Measurements from ENCODE around the gene MYG1.

MYG1 gene

GRCh38 chr12:53274445-53274844, 25.1 kb upstream of the MYG1 start:
- H3K9ac ChIP-seq (ENCODE audit: low read length): no peak overlapping the region
- H3K4me2 ChIP-seq (ENCODE audit: low read length): no peak overlapping the region
- H3K14ac ChIP-seq (ENCODE audit: low read length): no peak overlapping the region
- H3K36me3 ChIP-seq (ENCODE audit: control insufficient read depth in 1 of 2, insufficient read depth in 2 of 2, low read length in 2 of 2): peaks cover 48 to 53% of the 10 kb centered on the region in 2 experiments
- no peaks in the 10 kb centered on the region for H3K27me3 ChIP-seq (ENCODE audit: insufficient read depth, low read length)
- H3K18ac ChIP-seq (ENCODE audit: low read length): no peak overlapping the region
- H2BK5ac ChIP-seq (ENCODE audit: low read depth, low read length, poor library complexity): no peak overlapping the region
- no peak overlapping the region for H2AFZ ChIP-seq (ENCODE audit: insufficient read depth, low read length, poor library complexity)
- H3K27ac ChIP-seq (ENCODE audit: low read depth, low read length): no peak overlapping the region
- H3K4me1 ChIP-seq (ENCODE audit: control insufficient read depth in 1 of 2, insufficient read depth in 2 of 2, low read length in 2 of 2): peaks cover 6% of the 10 kb centered on the region in 2 experiments
- H2BK12ac ChIP-seq (ENCODE audit: low read length): no peak overlapping the region
- WGBS (ENCODE audit: extremely low coverage, insufficient coverage, insufficient read length): no CpG with 5 or more reads among the region's 5 CpGs
- H3K4ac ChIP-seq (ENCODE audit: low read depth, low read length): no peak overlapping the region
- no peak overlapping the region for H2AK5ac ChIP-seq (ENCODE audit: low read length)
- no peak overlapping the region for H3K23ac ChIP-seq (ENCODE audit: low read length)
- H4K8ac ChIP-seq (ENCODE audit: low read depth, low read length): no peak overlapping the region
- H3K79me1 ChIP-seq (ENCODE audit: low read length): no peaks in the 10 kb centered on the region
- no peak overlapping the region for H3K4me3 ChIP-seq (ENCODE audit: low read depth, low read length)
- H4K12ac ChIP-seq (ENCODE audit: low read depth, low read length): no peak overlapping the region
- no peak overlapping the region for H4K91ac ChIP-seq (ENCODE audit: low read depth, low read length)
- H3K79me2 ChIP-seq (ENCODE audit: control insufficient read depth, insufficient read depth, low read length, poor library complexity): no peaks in the 10 kb centered on the region
- no peaks in the 10 kb centered on the region for H3K9me3 ChIP-seq (ENCODE audit: insufficient read depth, low read depth, low read length)
- peak in 1 of 2 donors; percentile 82 for DNase-seq
- no peak overlapping the region for H2BK120ac ChIP-seq (ENCODE audit: insufficient read depth, low read length, poor library complexity)

- Histone ChIP-seq H4K91ac (ENCODE audit: low read depth, low read length) (no peak overlapping the region), H2AK5ac (ENCODE audit: low read length) (no peak overlapping the region), H4K8ac (ENCODE audit: low read depth, low read length) (no peak overlapping the region), H3K27me3 (ENCODE audit: insufficient read depth, low read length) (no peaks in the 10 kb centered on the region), H3K79me1 (ENCODE audit: low read length) (no peaks in the 10 kb centered on the region), H3K36me3 (ENCODE audit: control insufficient read depth in 1 of 2, insufficient read depth in 2 of 2, low read length in 2 of 2) (peaks cover 45 to 56% of the 10 kb centered on the region in 2 experiments), H3K14ac (ENCODE audit: low read length) (no peak overlapping the region), H3K9ac (ENCODE audit: low read length) (no peak overlapping the region), H3K27ac (ENCODE audit: low read depth, low read length) (no peak overlapping the region), H3K4me3 (ENCODE audit: low read depth, low read length) (no peak overlapping the region), H2BK5ac (ENCODE audit: low read depth, low read length, poor library complexity) (no peak overlapping the region), H3K23ac (ENCODE audit: low read length) (no peak overlapping the region), H3K18ac (ENCODE audit: low read length) (no peak overlapping the region), H3K4ac (ENCODE audit: low read depth, low read length) (no peak overlapping the region), H2BK120ac (ENCODE audit: insufficient read depth, low read length, poor library complexity) (no peak overlapping the region), H3K9me3 (ENCODE audit: insufficient read depth, low read depth, low read length) (no peaks in the 10 kb centered on the region), H4K12ac (ENCODE audit: low read depth, low read length) (no peak overlapping the region), H3K79me2 (ENCODE audit: control insufficient read depth, insufficient read depth, low read length, poor library complexity) (no peaks in the 10 kb centered on the region), H2AFZ (ENCODE audit: insufficient read depth, low read length, poor library complexity) (no peak overlapping the region), H3K4me1 (ENCODE audit: control insufficient read depth in 1 of 2, insufficient read depth in 2 of 2, low read length in 2 of 2) (no peaks in the 10 kb centered on the region), H2BK12ac (ENCODE audit: low read length) (no peak overlapping the region), H3K4me2 (ENCODE audit: low read length) (no peak overlapping the region)
- WGBS (ENCODE audit: extremely low coverage, insufficient coverage, insufficient read length): no CpG with 5 or more reads among the region's 11 CpGs
- DNase-seq: no peak
Observed at GRCh38 chr12:53276511-53276910, 23.0 kb upstream of the MYG1 start.

- Histone ChIP-seq H2BK120ac (ENCODE audit: insufficient read depth, low read length, poor library complexity) (no peak overlapping the region), H4K91ac (ENCODE audit: low read depth, low read length) (no peak overlapping the region), H3K36me3 (ENCODE audit: control insufficient read depth in 1 of 2, insufficient read depth in 2 of 2, low read length in 2 of 2) (peaks cover 52 to 66% of the 10 kb centered on the region in 2 experiments), H4K12ac (ENCODE audit: low read depth, low read length) (no peak overlapping the region), H3K79me1 (ENCODE audit: low read length) (no peaks in the 10 kb centered on the region), H2AK5ac (ENCODE audit: low read length) (no peak overlapping the region), H3K4me3 (ENCODE audit: low read depth, low read length) (no peak overlapping the region), H3K18ac (ENCODE audit: low read length) (no peak overlapping the region), H2BK12ac (ENCODE audit: low read length) (no peak overlapping the region), H3K27ac (ENCODE audit: low read depth, low read length) (no peak overlapping the region), H3K23ac (ENCODE audit: low read length) (no peak overlapping the region), H3K79me2 (ENCODE audit: control insufficient read depth, insufficient read depth, low read length, poor library complexity) (no peaks in the 10 kb centered on the region), H3K4ac (ENCODE audit: low read depth, low read length) (no peak overlapping the region), H3K14ac (ENCODE audit: low read length) (no peak overlapping the region), H4K8ac (ENCODE audit: low read depth, low read length) (no peak overlapping the region), H2AFZ (ENCODE audit: insufficient read depth, low read length, poor library complexity) (no peak overlapping the region), H3K9ac (ENCODE audit: low read length) (no peak overlapping the region), H2BK5ac (ENCODE audit: low read depth, low read length, poor library complexity) (no peak overlapping the region), H3K4me2 (ENCODE audit: low read length) (no peak overlapping the region), H3K4me1 (ENCODE audit: control insufficient read depth in 1 of 2, insufficient read depth in 2 of 2, low read length in 2 of 2) (no peaks in the 10 kb centered on the region), H3K9me3 (ENCODE audit: insufficient read depth, low read depth, low read length) (no peaks in the 10 kb centered on the region), H3K27me3 (ENCODE audit: insufficient read depth, low read length) (no peaks in the 10 kb centered on the region)
- DNase-seq: peak; percentile 75 to 93
- WGBS (ENCODE audit: extremely low coverage, insufficient coverage, insufficient read length): no CpG with 5 or more reads among the region's 9 CpGs
Observed at GRCh38 chr12:53277981-53278380, 21.5 kb upstream of the MYG1 start.

GRCh38 chr12:53279283-53279869, 20.1 kb upstream of the MYG1 start:
- Histone ChIP-seq H3K79me2 (ENCODE audit: control insufficient read depth, insufficient read depth, low read length, poor library complexity) (no peaks in the 10 kb centered on the region), H3K4me1 (ENCODE audit: control insufficient read depth in 1 of 2, insufficient read depth in 2 of 2, low read length in 2 of 2) (no peaks in the 10 kb centered on the region), H3K9ac (ENCODE audit: low read length) (no peak overlapping the region), H2AFZ (ENCODE audit: insufficient read depth, low read length, poor library complexity) (no peak overlapping the region), H4K12ac (ENCODE audit: low read depth, low read length) (no peak overlapping the region), H2BK120ac (ENCODE audit: insufficient read depth, low read length, poor library complexity) (no peak overlapping the region), H3K36me3 (ENCODE audit: control insufficient read depth in 1 of 2, insufficient read depth in 2 of 2, low read length in 2 of 2) (peaks cover 60 to 76% of the 10 kb centered on the region in 2 experiments), H3K79me1 (ENCODE audit: low read length) (no peaks in the 10 kb centered on the region), H3K18ac (ENCODE audit: low read length) (no peak overlapping the region), H3K27me3 (ENCODE audit: insufficient read depth, low read length) (no peaks in the 10 kb centered on the region), H2BK12ac (ENCODE audit: low read length) (no peak overlapping the region), H4K91ac (ENCODE audit: low read depth, low read length) (no peak overlapping the region), H3K27ac (ENCODE audit: low read depth, low read length) (no peak overlapping the region), H3K23ac (ENCODE audit: low read length) (no peak overlapping the region), H3K4me2 (ENCODE audit: low read length) (no peak overlapping the region), H3K14ac (ENCODE audit: low read length) (no peak overlapping the region), H3K4ac (ENCODE audit: low read depth, low read length) (no peak overlapping the region), H2BK5ac (ENCODE audit: low read depth, low read length, poor library complexity) (no peak overlapping the region), H3K9me3 (ENCODE audit: insufficient read depth, low read depth, low read length) (no peaks in the 10 kb centered on the region), H2AK5ac (ENCODE audit: low read length) (no peak overlapping the region), H3K4me3 (ENCODE audit: low read depth, low read length) (no peak overlapping the region), H4K8ac (ENCODE audit: low read depth, low read length) (no peak overlapping the region)
- WGBS (ENCODE audit: extremely low coverage, insufficient coverage, insufficient read length): no CpG with 5 or more reads among the region's 3 CpGs
- DNase-seq: no peak
